Gastrocnemius medialis (tissue), 4 donors: ENCODE results near the gene ACOT7. TPM values are rescaled to one million over a fixed set of nuclear protein-coding genes. Genes with fewer than 3 reads are reported as not detected.

ENCODE experiments used
- ATAC-seq, 2 donors: fragments of 150-250 bp; one replicate each; pipeline ENCODE4 v1.9.1; 2016
- DNase-seq, 2 donors: peaks; one replicate each; pipeline ENCODE4 v3.0.0-alpha.2; 2019
- H3K27ac ChIP-seq, 4 donors: fragments of 200-600 bp; sonication (generic); 1 replicate in 1 of 4; 2 replicates in 3 of 4; pipeline ENCODE4 v1.5.1; 2016 to 2018; ENCODE audit warnings: mild to moderate bottlenecking in 2 of 4, moderate library complexity in 1 of 4
- H3K27me3 ChIP-seq, 3 donors: fragments of 200-600 bp; sonication (generic) in 2 of 3; 1 replicate in 1 of 3; 2 replicates in 2 of 3; pipeline versions ENCODE4 v1.5.1 to v1.6.0; 2016 to 2019; ENCODE audit warnings: mild to moderate bottlenecking in 1 of 3, moderate library complexity in 1 of 3
- H3K36me3 ChIP-seq, 2 donors: fragments of 200-600 bp; sonication (generic) in 1 of 2; one replicate each; pipeline ENCODE4 v1.5.1; 2017 to 2018
- H3K4me1 ChIP-seq, 2 donors: fragments of 200-600 bp; sonication (generic) in 1 of 2; one replicate each; pipeline ENCODE4 v1.5.1; 2016 to 2017; ENCODE audit warnings: mild to moderate bottlenecking in 2 of 2
- H3K4me3 ChIP-seq, 4 donors: fragments of 200-600 bp; sonication (generic) in 3 of 4; 1 replicate in 1 of 4; 2 replicates in 3 of 4; pipeline ENCODE4 v1.5.1; 2016 to 2019; ENCODE audit warnings: mild to moderate bottlenecking in 2 of 4
- H3K9me3 ChIP-seq, 3 donors: fragments of 200-600 bp; sonication (generic) in 2 of 3; 1 replicate in 1 of 3; 2 replicates in 2 of 3; pipeline ENCODE4 v1.5.1; 2016 to 2019
- CTCF ChIP-seq, 5 experiments: fragments of 450-650 bp in 3 of 5; fragments of 200-600 bp in 2 of 5; sonication (generic) in 2 of 5; IDR thresholded peaks in 4 of 5; conservative IDR thresholded peaks in 1 of 5; 1 replicate in 4 of 5; 2 replicates in 1 of 5; pipeline ENCODE4 v1.5.1; 2016 to 2019; ENCODE audit warnings: antibody characterized with exemption in 5 of 5, mild to moderate bottlenecking in 3 of 5, moderate library complexity in 3 of 5
- POLR2A ChIP-seq, 2 donors: fragments of 450-650 bp; IDR thresholded peaks; one replicate each; pipeline ENCODE4 v1.6.1; 2017; ENCODE audit warnings: antibody characterized with exemption in 2 of 2, mild to moderate bottlenecking in 2 of 2, moderate library complexity in 2 of 2
- in situ Hi-C, 4 donors: fragments of 200-750 bp; cut with MboI; loops; one replicate each; pipeline versions ENCODE4 v1.15.0 to v1.8.0; 2017; ENCODE audit warnings: low sequenced_read_pairs in 4 of 4
- intact Hi-C: fragments of 100-400 bp; cut with DNase I; formaldehyde crosslinking; loops from one replicate; pipeline ENCODE4 v1.15.1; 2023; ENCODE audit warnings: low total_unique reads
- total RNA-seq, 4 donors: library from RNA; depleted of rRNA; stranded (reverse); fragments of >200 nt; gene quantifications; one replicate each; pipeline versions ENCODE4 v1.1.0 to v1.2.3, GENCODE V29; 2016

ACOT7 gene
- total RNA-seq, 4 donors from 2014 or later = 1.3 to 5.8 (median 3.2) TPM

- H3K36me3 ChIP-seq = no peaks in the 10 kb centered on the region
- H3K9me3 ChIP-seq = no peaks in the 10 kb centered on the region
- TF ChIP-seq POLR2A (IDR thresholded peaks at IDR 0.05) (no peak), CTCF (IDR thresholded peaks at IDR 0.05 in 4 of 5, conservative IDR thresholded peaks at IDR 0.05 in 1 of 5) (no peak)
- intact Hi-C loops (no loop called here), in situ Hi-C loops (no loop called here)
- no peak overlapping the region for H3K27ac ChIP-seq
- DNase-seq = no peak
- no peak for ATAC-seq
- H3K27me3 ChIP-seq = no peaks in the 10 kb centered on the region
- no peak overlapping the region for H3K4me3 ChIP-seq
- H3K4me1 ChIP-seq = peaks cover 0 to 7% of the 10 kb centered on the region in 2 donors
Measured at GRCh38 chr1:6292102-6292501, 101.5 kb downstream of the ACOT7 start.

GRCh38 chr1:6288665-6289064 is 104.9 kb downstream of the ACOT7 start:
- in situ Hi-C loops (no loop called here), intact Hi-C loops (no loop called here)
- Histone ChIP-seq H3K4me3 (no peak overlapping the region), H3K36me3 (no peaks in the 10 kb centered on the region), H3K4me1 (peaks cover 0 to under 1% of the 10 kb centered on the region in 2 donors), H3K27ac (no peak overlapping the region), H3K27me3 (no peaks in the 10 kb centered on the region), H3K9me3 (no peaks in the 10 kb centered on the region)
- no peak for DNase-seq
- ATAC-seq = no peak
- TF ChIP-seq POLR2A (IDR thresholded peaks at IDR 0.05) (no peak), CTCF (IDR thresholded peaks at IDR 0.05 in 4 of 5, conservative IDR thresholded peaks at IDR 0.05 in 1 of 5) (no peak)

- intact Hi-C loops = no loop called here
- H3K27ac ChIP-seq = no peak overlapping the region
- TF ChIP-seq POLR2A (IDR thresholded peaks at IDR 0.05) = no peak
- no peak for TF ChIP-seq CTCF (IDR thresholded peaks at IDR 0.05 in 4 of 5, conservative IDR thresholded peaks at IDR 0.05 in 1 of 5)
Measured at GRCh38 chr1:6288026-6288425, 105.5 kb downstream of the ACOT7 start.

GRCh38 chr1:6287431-6287886 is 106.1 kb downstream of the ACOT7 start:
- Histone ChIP-seq H3K27ac (no peak overlapping the region), H3K4me1 (no peaks in the 10 kb centered on the region), H3K9me3 (no peaks in the 10 kb centered on the region), H3K4me3 (no peak overlapping the region), H3K36me3 (no peaks in the 10 kb centered on the region), H3K27me3 (no peaks in the 10 kb centered on the region)
- in situ Hi-C loops (no loop called here), intact Hi-C loops (no loop called here)
- DNase-seq (no peak), ATAC-seq (no peak)
- no peak for TF ChIP-seq POLR2A (IDR thresholded peaks at IDR 0.05)
- TF ChIP-seq CTCF (IDR thresholded peaks at IDR 0.05 in 4 of 5, conservative IDR thresholded peaks at IDR 0.05 in 1 of 5) = no peak

More at GRCh38 chr1:6288026-6288425, 105.5 kb downstream of the ACOT7 start:
- ATAC-seq (no peak), DNase-seq (no peak)
- Histone ChIP-seq H3K4me3 (no peak overlapping the region), H3K36me3 (no peaks in the 10 kb centered on the region), H3K4me1 (no peaks in the 10 kb centered on the region), H3K27me3 (no peaks in the 10 kb centered on the region), H3K9me3 (no peaks in the 10 kb centered on the region)
- in situ Hi-C loops = no loop called here

GRCh38 chr1:6287029-6287428 is 106.5 kb downstream of the ACOT7 start:
- intact Hi-C loops (no loop called here), in situ Hi-C loops (no loop called here)
- ATAC-seq (no peak), DNase-seq (no peak)
- Histone ChIP-seq H3K27ac (no peak overlapping the region), H3K27me3 (no peaks in the 10 kb centered on the region), H3K4me1 (no peaks in the 10 kb centered on the region), H3K4me3 (no peak overlapping the region), H3K36me3 (no peaks in the 10 kb centered on the region), H3K9me3 (no peaks in the 10 kb centered on the region)
- TF ChIP-seq CTCF (IDR thresholded peaks at IDR 0.05 in 4 of 5, conservative IDR thresholded peaks at IDR 0.05 in 1 of 5) (no peak), POLR2A (IDR thresholded peaks at IDR 0.05) (no peak)
